ENCODE measurements around the gene MRPL10.
"Not testable (repeated sequence)": the region's sequence is repeated elsewhere in the genome, so short reads cannot be mapped to it uniquely, and the experiment has no call there.

Gene MRPL10

GRCh38 chr17:47789611-47790561 lies 41.5 kb downstream of the MRPL10 start:
- peak; percentile 70 for DNase-seq

- peak; percentile 23 for DNase-seq
Observed at GRCh38 chr17:47785538-47786123, 45.7 kb downstream of the MRPL10 start.

- DNase-seq = no peak
Observed at GRCh38 chr17:47781397-47781796, 49.9 kb downstream of the MRPL10 start.

DNA sequence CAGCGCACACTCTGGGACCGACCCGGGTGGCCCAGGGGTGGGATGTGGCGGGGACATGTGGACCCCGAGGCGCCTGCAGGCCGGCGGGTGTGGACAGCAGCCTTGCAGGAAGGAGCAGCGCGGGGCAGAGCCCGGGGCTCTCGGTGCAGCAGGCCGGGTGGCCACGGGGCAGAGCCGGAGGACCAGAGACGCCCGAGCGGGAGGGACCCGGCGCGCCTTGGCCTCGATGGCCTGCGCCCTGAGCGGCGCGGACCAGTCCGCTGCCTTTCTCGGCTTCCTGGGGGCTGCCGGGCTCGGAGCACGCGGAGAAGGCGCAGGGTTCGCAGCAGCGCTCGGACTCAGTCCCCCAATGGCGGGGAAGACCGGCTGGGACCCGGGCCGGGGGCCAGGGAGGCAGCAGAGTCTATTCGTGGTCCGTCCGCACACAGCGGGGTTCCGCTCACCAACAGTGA lies 53.1 kb downstream of the MRPL10 start:
- no peak for DNase-seq

DNA sequence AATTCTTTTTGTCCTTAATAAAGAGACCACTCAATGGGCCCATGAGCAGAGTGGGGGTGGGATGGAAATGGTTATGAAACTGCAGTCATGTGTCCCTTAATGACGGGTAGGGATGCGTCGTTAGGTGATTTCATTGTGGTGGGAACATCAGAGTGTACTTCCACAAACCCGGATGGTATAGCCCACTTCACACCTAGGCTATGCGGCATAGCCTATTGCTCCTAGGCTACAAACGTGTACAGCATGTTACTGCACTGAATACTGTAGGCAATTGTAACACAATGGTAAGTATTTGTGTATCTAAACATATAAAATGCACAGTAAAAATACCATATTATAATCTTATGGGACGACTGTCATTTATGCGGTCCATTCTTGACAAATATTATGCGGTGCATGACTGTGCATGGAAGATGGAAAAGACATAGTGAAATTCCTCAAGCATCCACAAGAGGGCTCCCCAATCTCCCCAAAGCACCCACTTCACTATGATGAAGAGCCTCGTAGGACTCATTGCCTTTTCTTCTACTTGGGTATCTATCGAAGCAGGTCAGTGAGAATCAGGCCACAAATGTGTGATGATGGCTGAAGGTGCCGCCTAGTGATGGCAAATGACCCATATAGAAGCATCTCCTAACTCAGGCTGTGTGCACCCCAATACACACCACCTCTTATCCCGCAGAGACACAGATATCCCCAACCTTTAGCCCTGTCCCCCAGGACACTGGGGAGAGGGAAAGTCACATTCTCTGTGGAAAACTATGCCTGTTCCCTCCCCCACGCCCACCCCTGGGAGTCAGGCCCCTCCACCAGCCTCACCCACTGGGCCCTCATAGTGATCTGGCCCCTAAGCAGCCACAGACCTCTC lies 54.8 kb downstream of the MRPL10 start:
- DNase-seq = peak; percentile 61

DNA sequence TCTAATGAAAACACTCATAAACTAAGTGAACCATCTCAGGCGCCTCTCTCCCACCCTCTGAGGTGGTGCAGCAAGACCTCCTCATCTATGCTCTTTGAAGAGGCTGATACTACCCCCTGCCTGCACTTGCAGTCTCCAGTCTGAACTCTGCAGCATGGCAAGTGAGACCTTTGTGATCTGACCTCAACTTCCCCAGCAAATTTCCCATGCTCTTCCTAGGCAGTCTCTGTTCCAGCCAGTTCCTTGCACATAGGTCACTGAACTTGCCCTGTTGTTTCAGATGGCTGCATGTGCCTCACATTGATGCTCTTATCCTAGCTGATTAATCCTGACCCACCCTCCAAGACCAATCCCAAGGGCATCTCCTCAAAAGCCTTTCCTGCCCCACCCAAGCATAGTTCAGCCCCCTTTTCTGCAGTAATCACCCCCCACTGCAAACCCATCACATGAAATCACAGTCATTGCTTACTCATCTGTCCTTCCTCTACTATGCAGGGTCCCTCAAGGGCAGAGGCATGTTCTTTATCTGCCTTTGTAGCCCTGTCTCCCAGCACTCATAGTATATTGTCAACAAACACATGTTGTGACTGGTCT lies 56.3 kb downstream of the MRPL10 start:
- DNase-seq = no peak

DNA sequence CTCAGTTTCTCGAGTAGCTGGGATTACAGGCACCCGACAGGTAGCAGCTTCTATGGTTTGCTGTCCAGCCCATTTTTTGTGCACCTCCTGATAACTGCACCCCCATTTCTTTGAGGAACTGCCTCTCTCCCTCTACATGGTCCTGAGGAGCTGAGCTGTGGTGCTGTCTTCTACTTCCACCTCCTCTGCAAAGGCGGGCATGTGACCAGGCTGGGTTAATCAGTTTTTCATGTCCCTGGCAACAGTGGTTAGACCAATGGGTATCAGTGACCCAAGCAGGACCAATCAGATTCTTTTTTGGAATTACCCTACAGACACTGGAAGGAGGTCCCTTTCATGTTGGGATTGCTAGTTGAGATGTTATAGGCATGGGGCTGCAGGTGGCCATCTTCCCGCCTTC lies 57.0 kb downstream of the MRPL10 start:
- no peak for DNase-seq

- not testable (repeated sequence) for DNase-seq
Observed at GRCh38 chr17:47773649-47774048, 57.7 kb downstream of the MRPL10 start.

Measured in activated CD4-positive, alpha-beta T cell treated with anti-CD3 and anti-CD28 coated beads, Interleukin-10, Interleukin-2, amounts not matched to agents 100 ng/mL and 50 ng/mL, durations not matched to agents 16 hours and 8 hours (primary cell).